ENCODE measurements around the gene MOB2. TPM values are rescaled to one million over a fixed set of nuclear protein-coding genes. Genes with fewer than 3 reads are reported as not detected.

Gene MOB2
- total and polyA plus RNA-seq, 2 donors (not counting 1 experiment from before 2014, with no cell fraction given), result 13.1 to 30.1 TPM

- no peaks in the 10 kb centered on the region for H4K20me1 ChIP-seq (ENCODE audit: control insufficient read depth, extremely low read depth, insufficient read depth, low read length)
- no peaks in the 10 kb centered on the region for H3K4me1 ChIP-seq (ENCODE audit: control insufficient read depth, extremely low read depth, insufficient read depth, low read length)
- H3K9me3 ChIP-seq (ENCODE audit: control insufficient read depth, insufficient read depth, low read depth, low read length), result no peaks in the 10 kb centered on the region
- no peak overlapping the region for H3K27ac ChIP-seq (ENCODE audit: insufficient read depth, low read length)
- no peaks in the 10 kb centered on the region for H3K27me3 ChIP-seq (ENCODE audit: control insufficient read depth, insufficient read depth, low read length)
- no peak overlapping the region for H3K4me2 ChIP-seq (ENCODE audit: extremely low read depth, insufficient read depth, low read length)
- no peaks in the 10 kb centered on the region for H3K79me2 ChIP-seq (ENCODE audit: control insufficient read depth, insufficient read depth, low read length)
- no peak overlapping the region for H3K9ac ChIP-seq (ENCODE audit: insufficient read depth, low read length)
- H3K36me3 ChIP-seq (ENCODE audit: control insufficient read depth, insufficient read depth, low read length), result no peaks in the 10 kb centered on the region
- no peak for TF ChIP-seq CTCF (conservative IDR thresholded peaks at IDR 0.05 in 1 of 2, IDR thresholded peaks at IDR 0.05 in 1 of 2; ENCODE audit: low read depth in 1 of 2, low read length in 2 of 2)
- no peak for TF ChIP-seq EZH2 (IDR thresholded peaks at IDR 0.05; ENCODE audit: low read length, missing control alignments)
- no peak overlapping the region for H3K4me3 ChIP-seq (replicated peaks in 1 of 4; ENCODE audit: control extremely low read depth in 1 of 4, insufficient read depth in 1 of 4, low read depth in 3 of 4, low read length in 4 of 4)
- no peak overlapping the region for H2AFZ ChIP-seq (ENCODE audit: low read length)
- no peak for DNase-seq (ENCODE audit: low read depth in 2 of 2)
Measured at GRCh38 chr11:1449490-1450243, 36.9 kb downstream of the MOB2 start.

DNA sequence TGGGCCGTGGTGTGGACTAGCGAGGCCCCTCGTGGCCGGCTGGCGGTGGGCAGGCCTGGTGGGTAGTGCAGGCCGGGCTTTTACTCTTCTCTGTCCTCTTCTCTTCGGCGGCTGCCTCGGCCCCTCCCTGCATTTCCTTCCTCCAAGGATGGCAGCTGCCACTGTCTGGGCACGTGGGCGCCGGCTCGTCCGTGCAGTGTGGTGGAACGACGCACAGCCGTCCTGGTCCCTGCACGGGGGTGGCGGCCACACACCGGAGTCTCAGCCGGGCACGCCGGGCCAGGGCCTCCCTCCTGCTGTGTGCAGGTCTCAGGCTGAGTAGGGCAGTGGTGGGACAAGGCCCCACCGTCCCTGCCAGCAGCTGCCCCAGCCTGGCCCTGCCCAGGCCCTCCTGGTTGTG lies 37.7 kb downstream of the MOB2 start:
- Histone ChIP-seq H3K4me3 (replicated peaks in 1 of 4; ENCODE audit: control extremely low read depth in 1 of 4, insufficient read depth in 1 of 4, low read depth in 3 of 4, low read length in 4 of 4) (no peak overlapping the region), H3K36me3 (ENCODE audit: control insufficient read depth, insufficient read depth, low read length) (no peaks in the 10 kb centered on the region), H3K4me2 (ENCODE audit: extremely low read depth, insufficient read depth, low read length) (no peak overlapping the region), H4K20me1 (ENCODE audit: control insufficient read depth, extremely low read depth, insufficient read depth, low read length) (no peaks in the 10 kb centered on the region), H3K9ac (ENCODE audit: insufficient read depth, low read length) (no peak overlapping the region), H3K27ac (ENCODE audit: insufficient read depth, low read length) (no peak overlapping the region), H3K4me1 (ENCODE audit: control insufficient read depth, extremely low read depth, insufficient read depth, low read length) (no peaks in the 10 kb centered on the region), H3K79me2 (ENCODE audit: control insufficient read depth, insufficient read depth, low read length) (no peaks in the 10 kb centered on the region), H3K9me3 (ENCODE audit: control insufficient read depth, insufficient read depth, low read depth, low read length) (no peaks in the 10 kb centered on the region), H3K27me3 (ENCODE audit: control insufficient read depth, insufficient read depth, low read length) (no peaks in the 10 kb centered on the region), H2AFZ (ENCODE audit: low read length) (no peak overlapping the region)
- DNase-seq (ENCODE audit: low read depth in 2 of 2), result no peak
- TF ChIP-seq CTCF (conservative IDR thresholded peaks at IDR 0.05 in 1 of 2, IDR thresholded peaks at IDR 0.05 in 1 of 2; ENCODE audit: low read depth in 1 of 2, low read length in 2 of 2) (no peak), EZH2 (IDR thresholded peaks at IDR 0.05; ENCODE audit: low read length, missing control alignments) (no peak)

DNA sequence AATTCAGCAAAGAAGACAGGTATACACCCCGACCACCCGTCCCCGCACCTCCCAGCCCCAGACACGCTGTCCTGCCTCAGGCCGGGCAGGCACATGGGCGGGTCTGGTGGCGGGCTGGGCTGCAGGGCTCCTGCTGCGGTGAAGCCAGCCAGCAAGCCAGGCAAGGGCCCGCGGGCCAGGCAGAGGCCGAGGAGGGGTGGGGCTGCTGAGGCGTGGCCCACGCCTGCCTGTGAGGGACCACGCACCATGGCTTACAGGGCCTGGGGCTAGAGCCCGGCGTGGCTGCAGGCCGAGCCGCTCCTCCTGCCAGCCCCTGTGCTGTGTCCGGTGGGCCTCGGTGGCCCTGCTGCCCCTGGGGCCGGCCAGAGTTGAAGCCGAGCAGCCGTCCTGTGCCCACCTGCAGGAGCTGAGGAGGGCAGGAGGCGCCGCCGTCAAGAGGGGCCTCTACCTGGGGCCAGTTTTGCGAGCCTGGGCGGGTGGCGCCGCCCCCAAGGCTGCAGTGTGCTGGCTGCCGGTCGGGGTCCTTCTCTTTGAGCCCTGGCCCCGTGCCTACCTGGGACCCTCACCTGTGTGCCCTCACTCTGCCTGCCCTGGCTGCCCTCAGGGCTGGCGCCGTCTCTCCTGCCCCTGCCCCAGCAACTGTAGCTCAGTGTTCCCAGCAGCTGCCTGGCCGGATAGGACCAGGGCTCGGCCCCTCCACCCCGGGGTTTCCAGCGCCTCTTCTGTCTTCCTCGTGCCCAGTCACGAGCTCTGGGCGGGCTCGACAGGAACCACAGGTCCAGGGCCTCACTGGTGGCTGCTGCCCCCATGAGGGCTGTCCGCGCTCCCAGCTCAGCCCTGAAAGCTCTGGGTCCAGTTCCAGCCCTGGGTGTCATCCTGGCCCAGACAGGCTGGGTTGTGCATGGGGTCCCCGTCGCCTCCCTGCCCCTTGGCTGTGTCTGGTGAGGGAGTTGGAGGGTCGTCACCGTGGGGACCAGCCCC lies 38.4 kb downstream of the MOB2 start:
- no peak overlapping the region for H3K4me2 ChIP-seq (ENCODE audit: extremely low read depth, insufficient read depth, low read length)
- no peak for TF ChIP-seq CTCF (conservative IDR thresholded peaks at IDR 0.05 in 1 of 2, IDR thresholded peaks at IDR 0.05 in 1 of 2; ENCODE audit: low read depth in 1 of 2, low read length in 2 of 2)
- no peaks in the 10 kb centered on the region for H4K20me1 ChIP-seq (ENCODE audit: control insufficient read depth, extremely low read depth, insufficient read depth, low read length)
- H3K27ac ChIP-seq (ENCODE audit: insufficient read depth, low read length), result no peak overlapping the region
- H2AFZ ChIP-seq (ENCODE audit: low read length), result no peak overlapping the region
- H3K4me1 ChIP-seq (ENCODE audit: control insufficient read depth, extremely low read depth, insufficient read depth, low read length), result no peaks in the 10 kb centered on the region
- DNase-seq (ENCODE audit: low read depth in 2 of 2), result no peak
- H3K9me3 ChIP-seq (ENCODE audit: control insufficient read depth, insufficient read depth, low read depth, low read length), result no peaks in the 10 kb centered on the region
- no peaks in the 10 kb centered on the region for H3K27me3 ChIP-seq (ENCODE audit: control insufficient read depth, insufficient read depth, low read length)
- no peak overlapping the region for H3K4me3 ChIP-seq (replicated peaks in 1 of 4; ENCODE audit: control extremely low read depth in 1 of 4, insufficient read depth in 1 of 4, low read depth in 3 of 4, low read length in 4 of 4)
- no peaks in the 10 kb centered on the region for H3K79me2 ChIP-seq (ENCODE audit: control insufficient read depth, insufficient read depth, low read length)
- no peaks in the 10 kb centered on the region for H3K36me3 ChIP-seq (ENCODE audit: control insufficient read depth, insufficient read depth, low read length)
- no peak overlapping the region for H3K9ac ChIP-seq (ENCODE audit: insufficient read depth, low read length)
